HEK293 (cell line): ENCODE data around the gene ATP6V0B.

Source experiments
- CTCF ChIP-seq: fragments of 450-650 bp; formaldehyde crosslinking; IDR thresholded peaks from 2 replicates; pipeline ENCODE4 v1.5.1; 2016; ENCODE audit warnings: missing biosample characterization, missing genetic modification characterization
- GLI4 ChIP-seq: fragments of 450-650 bp; formaldehyde crosslinking; IDR thresholded peaks from 2 replicates; pipeline ENCODE4 v1.5.1; 2016; ENCODE audit warnings: missing biosample characterization, missing genetic modification characterization
- SETDB1 ChIP-seq: IDR thresholded peaks from one replicate; pipeline ENCODE4 v1.6.1; 2017; ENCODE audit warnings: mild to moderate bottlenecking, low read length, moderate library complexity, mixed read lengths; ENCODE audit not compliant: insufficient read length
- ZBTB1 ChIP-seq: fragments of 450-650 bp; formaldehyde crosslinking; IDR thresholded peaks from 2 replicates; pipeline ENCODE4 v1.5.1; 2016; ENCODE audit warnings: missing biosample characterization, missing genetic modification characterization
- ZNF274 ChIP-seq, 2 experiments: fragments of 200-500 bp in 1 of 2; fragments of 450-650 bp in 1 of 2; sonication (Bioruptor generic) in 1 of 2; formaldehyde crosslinking in 1 of 2; IDR thresholded peaks; 2 replicates each; pipeline versions ENCODE4 v1.5.1 to v1.6.1; 2014 to 2016; ENCODE audit warnings: borderline replicate concordance in 1 of 2, inconsistent platforms in 1 of 2, low read length in 1 of 2, missing biosample characterization in 1 of 2, missing genetic modification characterization in 1 of 2
- ZNF549 ChIP-seq: fragments of 450-650 bp; IDR thresholded peaks from 2 replicates; pipeline ENCODE4 v1.5.1; 2018; ENCODE audit warnings: missing biosample characterization, missing genetic modification characterization, mild to moderate bottlenecking, inconsistent platforms, moderate library complexity
- ZNF558 ChIP-seq: fragments of 450-650 bp; formaldehyde crosslinking; IDR thresholded peaks from 2 replicates; pipeline ENCODE4 v1.5.1; 2016; ENCODE audit warnings: missing biosample characterization, missing genetic modification characterization
- ZNF830 ChIP-seq: fragments of 450-650 bp; IDR thresholded peaks from 2 replicates; pipeline ENCODE4 v1.5.0; 2018; ENCODE audit warnings: missing biosample characterization, missing genetic modification characterization, low read depth, mild to moderate bottlenecking, moderate library complexity

GRCh38 chr1:44013949-44014348 is 39.2 kb downstream of the ATP6V0B start:
- TF ChIP-seq SETDB1 (no peak), CTCF (tag by site-specific recombination) (no peak), ZNF549 (tag by site-specific recombination) (no peak), ZNF274 (IDR thresholded peaks at IDR 0.05; ENCODE audit: low read length) (no peak), ZNF274 (tag by site-specific recombination; IDR thresholded peaks at IDR 0.05; ENCODE audit: borderline replicate concordance) (no peak), GLI4 (tag by site-specific recombination) (no peak), ZBTB1 (tag by site-specific recombination) (no peak), ZNF830 (tag by site-specific recombination) (no peak), ZNF558 (tag by site-specific recombination) (no peak)
